Measurements from ENCODE around the gene ZBTB42.

DNA sequence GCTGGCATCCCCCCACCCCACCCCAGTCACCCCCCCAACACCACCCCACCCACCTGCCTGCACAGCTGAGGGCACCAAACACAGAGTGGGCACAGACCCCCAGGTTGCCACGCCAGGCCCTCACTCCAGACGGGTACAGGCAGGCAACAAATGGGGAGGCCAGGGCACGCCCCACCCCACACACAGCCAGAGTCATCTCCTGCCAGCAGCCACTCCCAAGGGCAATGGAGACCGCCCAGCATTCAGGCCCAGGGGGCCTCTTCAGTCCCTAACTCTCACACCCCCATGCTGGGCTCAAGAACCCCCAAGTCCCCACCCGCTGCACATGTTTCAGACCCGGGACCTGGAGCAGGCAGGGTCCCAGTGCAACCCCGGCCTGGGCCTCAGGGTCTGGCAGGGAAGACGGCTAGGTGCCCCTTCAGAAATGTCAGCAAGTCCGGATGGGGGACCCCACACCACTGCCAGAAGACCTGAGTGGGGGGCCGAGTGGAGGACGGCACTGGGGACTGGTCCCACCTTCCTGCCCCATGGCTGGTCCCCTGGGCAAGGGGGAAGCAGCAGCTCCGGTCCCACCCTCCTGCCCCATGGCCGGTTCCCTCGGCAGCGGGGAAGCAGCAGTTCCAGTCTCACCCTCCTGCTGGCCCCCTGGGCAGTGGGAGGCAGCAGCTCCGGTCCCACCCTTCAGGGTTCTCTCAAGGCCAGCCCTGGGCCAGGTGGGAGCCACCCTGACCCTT is 17.2 kb upstream of the ZBTB42 start:
- TF ChIP-seq CTCF (IDR thresholded peaks at IDR 0.05) (no peak), POLR2AphosphoS5 (IDR thresholded peaks at IDR 0.05; ENCODE audit: low read depth, low read length) (no peak), TCF7L2 (IDR thresholded peaks at IDR 0.05; ENCODE audit: low read depth, low read length) (no peak)
